HUES6 (cell line): ENCODE data around the gene SLC23A3.
"Not testable (repeated sequence)": the region's sequence is repeated elsewhere in the genome, so short reads cannot be mapped to it uniquely, and the experiment has no call there.

Source experiments
- H3K27ac ChIP-seq: 2 replicates; pipeline ENCODE4 v1.7.0; 2013; ENCODE audit warnings: low read depth, mild to moderate bottlenecking, low read length, inconsistent platforms
- H3K27me3 ChIP-seq: 2 replicates; pipeline ENCODE4 v1.6.1; 2013; ENCODE audit warnings: low read length; ENCODE audit not compliant: control insufficient read depth, insufficient read depth
- H3K36me3 ChIP-seq: 2 replicates; pipeline ENCODE4 v1.6.1; 2013; ENCODE audit warnings: low read length; ENCODE audit not compliant: control insufficient read depth, insufficient read depth
- H3K4me1 ChIP-seq: 2 replicates; pipeline ENCODE4 v1.6.1; 2013; ENCODE audit warnings: low read length; ENCODE audit not compliant: control insufficient read depth, insufficient read depth
- H3K4me3 ChIP-seq: 2 replicates; pipeline ENCODE4 v1.5.1; 2013; ENCODE audit warnings: low read depth, low read length
- H3K9ac ChIP-seq: one replicate; pipeline ENCODE4 v1.6.1; 2013; ENCODE audit warnings: mild to moderate bottlenecking, low read length
- H3K9me3 ChIP-seq: 2 replicates; pipeline ENCODE4 v1.6.1; 2013; ENCODE audit warnings: low read depth, low read length; ENCODE audit not compliant: control insufficient read depth, insufficient read depth

SLC23A3 gene

DNA sequence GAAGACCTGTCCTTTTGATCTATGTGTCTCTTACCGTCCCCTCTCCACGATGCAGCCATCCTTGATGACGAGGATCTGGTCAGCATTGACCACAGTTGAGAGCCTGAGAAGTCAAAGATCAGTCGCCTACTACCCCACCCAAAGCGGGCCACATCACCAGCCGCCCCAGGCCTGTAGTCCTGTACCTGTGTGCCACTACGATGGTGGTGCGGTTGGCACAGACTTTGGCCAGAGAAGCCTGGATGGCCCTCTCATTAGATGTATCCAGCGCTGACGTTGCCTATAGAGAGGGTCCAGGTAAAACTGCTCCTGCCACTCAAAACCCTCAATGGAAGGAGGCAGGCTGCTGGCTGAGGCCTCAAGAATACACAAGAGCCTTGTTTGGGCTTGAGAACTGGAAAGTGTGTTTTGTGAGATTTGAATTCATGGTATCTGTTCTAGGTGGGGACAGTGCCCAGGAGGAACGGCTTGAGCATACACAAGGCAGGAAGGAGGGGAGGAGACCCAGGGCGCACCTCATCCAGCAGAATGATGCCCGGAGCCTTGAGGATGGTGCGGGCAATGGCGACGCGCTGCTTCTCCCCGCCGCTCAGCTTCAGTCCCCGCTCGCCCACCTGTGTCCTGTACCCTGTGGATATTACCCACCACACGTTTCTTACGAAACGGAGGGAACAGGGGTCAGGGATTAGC lies 40.5 kb upstream of the SLC23A3 start:
- Histone ChIP-seq H3K9me3 (no peaks in the 10 kb centered on the region), H3K4me1 (peaks cover 8% of the 10 kb centered on the region), H3K27me3 (no peaks in the 10 kb centered on the region), H3K36me3 (peaks cover 72% of the 10 kb centered on the region), H3K9ac (no peak overlapping the region), H3K27ac (no peak overlapping the region), H3K4me3 (no peak overlapping the region)

DNA sequence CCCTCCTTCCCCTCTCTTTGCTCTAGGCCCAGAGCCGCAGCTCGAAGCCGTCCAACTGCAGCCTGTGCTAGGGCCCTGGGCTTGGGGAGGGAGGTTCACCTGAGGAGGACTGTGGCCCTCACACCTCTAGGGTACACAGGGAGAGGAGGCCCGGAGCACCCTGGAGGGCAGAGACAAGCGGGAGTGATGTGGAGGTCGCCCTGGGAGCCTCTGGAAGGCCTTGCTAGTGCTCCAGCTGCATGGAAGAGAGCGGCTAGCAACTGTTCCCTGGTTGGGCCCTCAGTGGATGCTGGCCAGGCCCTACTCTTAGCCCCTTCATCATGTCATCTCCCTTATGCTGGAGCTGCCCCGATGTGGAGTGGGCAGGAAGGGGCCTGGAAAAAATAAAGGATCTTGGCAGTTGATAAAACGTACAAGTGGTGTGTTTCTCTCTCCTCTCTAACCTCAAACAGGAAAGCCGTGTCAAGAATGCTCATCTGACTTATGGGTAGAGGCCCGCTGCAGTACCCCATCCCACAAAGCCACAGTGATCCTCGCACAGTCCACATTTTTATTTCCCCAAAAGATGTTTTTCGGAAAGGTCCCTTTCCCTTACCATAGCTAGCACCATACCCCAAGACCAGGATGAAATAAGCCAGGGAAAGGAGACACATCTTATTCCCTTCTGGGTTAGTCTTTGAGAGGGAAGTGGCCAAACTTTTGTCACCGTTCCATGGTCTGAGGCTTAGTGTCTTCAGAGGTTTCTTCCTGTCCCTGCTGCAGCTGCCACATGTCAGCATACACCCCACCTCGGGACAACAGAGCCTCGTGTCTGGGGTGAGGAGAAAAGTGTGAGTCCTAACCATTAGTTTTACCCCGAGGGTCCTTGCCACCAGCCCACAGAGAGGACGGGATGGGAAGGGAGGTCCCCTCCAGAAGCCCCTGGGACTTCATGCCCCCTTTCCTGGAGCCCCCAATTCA lies 39.7 kb upstream of the SLC23A3 start:
- no peak overlapping the region for H3K27ac ChIP-seq
- H3K9ac ChIP-seq, result no peak overlapping the region
- 0 out of 2 replicates have a peak, but pooled peaks cover under 1% of the 10 kb centered on the region for H3K9me3 ChIP-seq
- H3K4me3 ChIP-seq, result no peak overlapping the region
- peaks cover 63% of the 10 kb centered on the region for H3K36me3 ChIP-seq
- peaks cover 8% of the 10 kb centered on the region for H3K4me1 ChIP-seq
- no peaks in the 10 kb centered on the region for H3K27me3 ChIP-seq

DNA sequence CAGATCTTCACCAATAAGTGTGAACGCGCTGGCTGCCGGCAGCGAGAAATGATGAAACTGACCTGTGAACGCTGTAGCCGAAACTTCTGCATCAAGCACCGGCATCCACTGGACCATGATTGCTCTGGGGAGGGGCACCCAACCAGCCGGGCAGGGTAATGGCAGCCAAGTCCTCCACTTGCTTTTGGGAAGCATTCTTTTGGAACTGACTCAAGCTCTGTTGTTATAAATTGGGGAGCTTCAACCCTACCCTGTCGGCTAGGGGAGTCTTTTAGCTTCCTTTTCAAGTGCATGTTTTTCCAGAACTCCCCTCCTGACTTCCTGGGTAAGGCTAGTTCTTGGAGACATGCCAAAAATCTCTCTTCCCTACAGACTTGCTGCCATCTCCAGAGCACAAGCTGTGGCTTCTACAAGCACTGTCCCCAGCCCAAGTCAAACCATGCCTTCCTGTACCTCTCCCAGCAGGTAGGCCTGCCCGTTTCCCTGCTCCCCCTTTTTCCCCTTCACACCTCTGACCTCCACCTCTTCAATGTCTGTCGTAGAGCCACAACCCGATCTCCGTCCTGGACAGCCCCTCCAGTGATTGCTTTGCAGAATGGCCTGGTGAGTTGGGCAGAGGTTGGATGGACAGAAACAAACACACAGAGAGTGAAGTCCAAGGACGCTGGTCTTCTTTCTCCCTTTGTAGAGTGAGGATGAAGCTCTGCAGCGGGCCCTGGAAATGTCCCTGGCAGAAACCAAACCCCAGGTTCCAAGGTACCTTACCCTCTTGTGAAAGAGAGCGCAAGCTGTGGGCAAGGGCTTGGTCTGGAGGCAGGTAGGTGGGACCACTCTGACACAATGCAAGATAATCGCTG lies 38.3 kb upstream of the SLC23A3 start:
- no peak overlapping the region for H3K27ac ChIP-seq
- 0 out of 2 replicates have a peak, but pooled peaks cover 2% of the 10 kb centered on the region for H3K9me3 ChIP-seq
- no peaks in the 10 kb centered on the region for H3K27me3 ChIP-seq
- peaks cover 8% of the 10 kb centered on the region for H3K4me1 ChIP-seq
- H3K4me3 ChIP-seq, result no peak overlapping the region
- H3K36me3 ChIP-seq, result peaks cover 49% of the 10 kb centered on the region
- peak overlapping the region; percentile 1 for H3K9ac ChIP-seq

DNA sequence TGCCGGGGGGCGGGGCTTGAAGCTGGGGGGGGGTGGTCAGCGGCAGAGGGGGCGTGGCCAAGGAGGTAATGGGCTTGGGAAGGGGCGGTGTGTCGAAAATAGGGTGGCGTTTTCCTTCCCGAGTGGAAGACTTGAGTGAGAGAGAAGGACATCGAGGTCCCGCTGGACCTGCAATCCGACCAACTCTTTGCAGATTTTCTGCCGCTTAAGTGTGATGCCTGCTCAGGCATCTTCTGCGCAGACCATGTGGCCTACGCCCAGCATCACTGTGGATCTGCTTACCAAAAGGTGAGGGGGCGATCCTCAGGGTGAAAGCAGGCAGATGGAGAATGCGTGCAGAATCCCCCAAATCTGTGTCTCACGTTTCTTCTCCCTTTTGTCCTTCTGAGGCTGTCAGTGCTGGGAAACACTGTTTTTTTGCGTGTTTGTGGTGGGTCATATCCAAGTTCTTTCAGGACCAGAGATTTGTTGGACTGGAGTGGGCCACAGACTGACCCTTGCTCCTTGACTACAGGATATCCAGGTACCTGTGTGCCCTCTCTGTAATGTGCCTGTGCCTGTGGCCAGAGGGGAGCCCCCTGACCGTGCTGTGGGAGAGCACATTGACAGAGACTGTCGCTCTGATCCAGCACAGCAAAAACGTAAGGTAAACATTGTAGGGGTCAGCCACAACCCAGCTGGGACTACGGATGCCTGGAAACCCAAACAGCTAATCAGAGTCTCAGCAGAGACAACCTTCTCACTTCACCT lies 37.5 kb upstream of the SLC23A3 start:
- H3K9ac ChIP-seq, result peak overlapping the region; percentile 28
- H3K27ac ChIP-seq, result no peak overlapping the region
- H3K9me3 ChIP-seq, result 0 out of 2 replicates have a peak, but pooled peaks cover 2% of the 10 kb centered on the region
- peaks cover 41% of the 10 kb centered on the region for H3K36me3 ChIP-seq
- H3K4me3 ChIP-seq, result peak overlapping the region; percentile 78
- H3K27me3 ChIP-seq, result no peaks in the 10 kb centered on the region
- peaks cover 8% of the 10 kb centered on the region for H3K4me1 ChIP-seq

DNA sequence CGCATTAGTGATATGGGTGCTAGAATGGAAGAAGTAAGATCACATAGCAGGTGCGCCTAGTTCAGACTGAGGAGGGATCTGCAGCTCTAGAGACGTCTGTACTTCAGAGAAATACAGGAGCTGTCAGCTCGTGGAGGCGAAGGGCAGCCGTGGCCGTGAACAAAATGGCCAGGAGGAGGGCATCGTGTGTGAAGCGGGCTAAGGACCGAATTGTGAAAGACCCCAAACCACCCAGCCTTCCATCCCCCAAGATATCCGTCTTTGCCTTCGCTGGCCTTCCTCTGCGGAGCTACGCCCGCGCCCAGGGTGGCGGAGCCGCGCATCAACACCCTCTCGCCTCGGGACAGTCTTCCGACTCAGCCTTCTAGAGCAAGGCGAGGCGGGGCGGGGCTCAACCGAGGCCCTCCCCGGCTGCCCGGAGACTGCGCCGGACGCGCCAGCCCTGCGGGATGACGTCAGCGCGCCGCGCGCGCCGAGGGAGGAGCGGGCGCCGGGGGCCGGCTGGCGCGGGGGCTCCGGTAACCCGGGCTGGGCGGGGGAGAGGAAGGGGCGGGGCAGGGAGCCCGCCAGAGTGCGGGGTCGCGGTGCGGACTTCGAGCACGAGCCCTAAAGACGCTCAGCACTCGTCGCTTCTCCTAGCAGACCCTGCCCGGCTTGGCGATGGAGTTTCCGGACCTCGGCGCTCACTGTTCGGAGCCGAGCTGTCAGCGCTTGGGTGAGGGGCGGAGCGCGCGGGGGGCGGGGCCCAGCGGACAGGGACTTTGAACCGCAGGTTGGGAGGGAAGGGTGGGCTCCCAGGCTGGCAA lies 36.7 kb upstream of the SLC23A3 start, which contains the start of gene ZFAND2B:
ZFAND2B (plus strand) TSS at position 455 of the 806 bp plus-strand sequence; CDS start at position 661, 206 bp downstream.
- Histone ChIP-seq H3K9ac (peak within 1 kb of the TSS; percentile 55), H3K4me3 (peak within 1 kb of the TSS; percentile 78), H3K27ac (no peak within 1 kb of the TSS), H3K4me1 (peaks cover 8% of the 10 kb centered on the region), H3K27me3 (no peaks in the 10 kb centered on the region), H3K9me3 (0 out of 2 replicates have a peak, but pooled peaks cover 2% of the 10 kb centered on the region), H3K36me3 (peaks cover 38% of the 10 kb centered on the region)

DNA sequence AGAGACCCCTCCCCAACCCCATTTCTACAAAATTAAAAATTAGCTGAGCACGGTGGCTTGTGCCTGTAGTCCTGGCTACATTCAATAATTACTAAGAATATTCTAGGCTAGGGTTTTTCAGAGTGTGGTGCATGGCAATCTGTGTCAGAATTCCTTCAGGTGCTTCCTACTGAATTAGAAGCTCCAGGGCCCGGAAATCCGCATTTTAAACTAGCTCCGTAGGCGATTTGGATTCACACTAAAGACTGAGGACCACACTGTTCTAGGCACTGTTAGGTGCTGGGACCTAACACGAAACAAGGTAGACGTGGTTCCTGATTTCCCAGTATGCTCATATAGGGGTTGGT lies 36.1 kb upstream of the SLC23A3 start:
- Histone ChIP-seq H3K4me3 (peak overlapping the region; percentile 78), H3K36me3 (peaks cover 35% of the 10 kb centered on the region), H3K9me3 (0 out of 2 replicates have a peak, but pooled peaks cover 2% of the 10 kb centered on the region), H3K9ac (peak overlapping the region; percentile 55), H3K4me1 (peaks cover 8% of the 10 kb centered on the region), H3K27me3 (no peaks in the 10 kb centered on the region), H3K27ac (no peak overlapping the region)

DNA sequence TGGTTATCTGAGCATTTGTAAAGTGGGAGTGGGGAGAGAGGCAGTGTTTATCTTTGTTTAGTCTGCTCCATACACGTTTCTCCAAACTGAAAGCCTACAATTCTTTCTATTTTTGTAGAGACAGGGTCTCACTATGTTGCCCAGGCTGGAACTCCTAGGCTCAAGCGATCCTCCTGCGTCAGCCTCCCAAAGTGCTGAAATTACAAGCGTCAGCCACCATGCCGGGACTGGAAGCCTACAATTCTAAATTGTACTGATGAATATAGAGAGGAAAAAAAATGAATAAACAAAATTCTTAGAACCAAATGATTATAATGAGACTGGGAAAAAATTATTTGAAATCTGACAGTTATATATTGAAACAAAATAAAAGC lies 35.3 kb upstream of the SLC23A3 start:
- Histone ChIP-seq H3K9me3 (0 out of 2 replicates have a peak, but pooled peaks cover 2% of the 10 kb centered on the region), H3K4me3 (no peak overlapping the region), H3K27ac (no peak overlapping the region), H3K27me3 (no peaks in the 10 kb centered on the region), H3K36me3 (peaks cover 27% of the 10 kb centered on the region), H3K4me1 (peaks cover 8% of the 10 kb centered on the region), H3K9ac (no peak overlapping the region)

DNA sequence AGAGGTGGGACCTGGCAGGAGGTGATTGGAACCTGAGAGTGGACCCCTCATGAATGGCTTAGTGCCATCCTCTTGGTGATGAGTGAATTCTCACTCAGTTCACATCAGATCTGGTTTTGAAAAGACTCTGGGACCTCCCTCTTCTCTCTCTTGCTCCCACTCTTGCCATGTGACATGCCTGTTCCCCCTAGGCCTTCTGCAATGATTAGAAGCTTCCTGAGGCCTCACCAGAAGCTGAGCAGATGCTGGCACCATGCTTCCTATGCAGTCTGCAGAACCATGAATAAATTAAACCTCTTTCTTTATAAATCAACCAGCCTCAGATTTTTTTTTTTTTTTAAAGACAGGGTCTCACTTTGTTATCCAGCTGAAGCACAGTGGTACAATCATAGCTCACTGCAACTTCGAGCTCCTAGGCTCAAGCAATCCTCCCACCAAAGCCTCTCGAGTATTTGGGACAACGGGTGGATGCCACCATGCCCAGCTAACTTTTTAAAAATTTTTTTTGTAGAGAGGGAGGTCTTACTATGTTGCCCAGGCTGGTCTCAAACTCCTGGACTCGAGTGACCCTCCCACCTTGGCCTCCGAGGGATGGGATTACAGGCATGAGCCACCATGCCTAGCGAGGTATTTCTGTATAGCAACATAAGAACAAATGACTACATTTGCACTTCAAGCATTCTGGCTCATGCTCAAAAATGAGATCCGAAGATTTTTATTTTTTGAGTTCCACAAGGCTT lies 34.8 kb upstream of the SLC23A3 start:
- Histone ChIP-seq H3K9me3 (0 out of 2 replicates have a peak, but pooled peaks cover 2% of the 10 kb centered on the region), H3K36me3 (peaks cover 21% of the 10 kb centered on the region), H3K4me1 (peaks cover 8% of the 10 kb centered on the region), H3K4me3 (no peak overlapping the region), H3K9ac (no peak overlapping the region), H3K27ac (no peak overlapping the region), H3K27me3 (no peaks in the 10 kb centered on the region)

DNA sequence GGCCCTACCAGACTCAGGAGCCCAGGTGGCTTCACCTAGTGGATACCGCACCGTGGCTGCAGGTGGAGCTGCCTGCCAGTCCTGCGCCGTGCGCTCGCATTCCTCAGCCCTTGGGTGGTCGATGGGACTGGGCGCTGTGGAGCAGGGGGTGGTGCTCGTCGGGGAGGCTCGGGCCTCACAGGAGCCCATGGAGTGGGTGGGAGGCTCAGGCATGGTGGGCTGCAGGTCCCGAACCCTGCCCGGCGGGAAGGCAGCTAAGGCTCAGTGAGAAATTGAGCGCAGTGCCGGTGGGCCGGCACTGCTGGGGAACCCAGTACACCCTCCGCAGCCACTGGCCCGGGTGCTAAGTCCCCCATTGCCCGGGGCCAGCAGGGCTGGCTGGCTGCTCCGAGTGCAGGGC lies 31.5 kb upstream of the SLC23A3 start:
- not testable (repeated sequence) for H3K9ac ChIP-seq, H3K9me3 ChIP-seq, H3K4me1 ChIP-seq, H3K4me3 ChIP-seq, H3K36me3 ChIP-seq, H3K27ac ChIP-seq, H3K27me3 ChIP-seq
